HFFc6 (cell line): Measurements from ENCODE around the gene CNPY3. TPM values are rescaled to one million over a fixed set of nuclear protein-coding genes. Genes with fewer than 3 reads are reported as not detected.

Source experiments
- DNase-seq: peaks from one replicate; pipeline ENCODE4 v3.0.0-alpha.2; 2018
- H3K27ac Mint-ChIP-seq: 2 replicates; pipeline ENCODE4 v1.8.0; 2020; ENCODE audit warnings: mild to moderate bottlenecking, mixed read lengths
- H3K27me3 Mint-ChIP-seq: 2 replicates; pipeline ENCODE4 v1.8.0; 2021; ENCODE audit warnings: mild to moderate bottlenecking, moderate library complexity, mixed read lengths; ENCODE audit not compliant: insufficient read depth
- H3K36me3 Mint-ChIP-seq: 2 replicates; pipeline ENCODE4 v1.8.0; 2021; ENCODE audit warnings: low read depth, mixed read lengths
- H3K4me1 Mint-ChIP-seq: 2 replicates; pipeline ENCODE4 v1.8.0; 2020; ENCODE audit warnings: low read depth, mixed read lengths
- H3K4me3 Mint-ChIP-seq: 2 replicates; pipeline ENCODE4 v1.8.0; 2020; ENCODE audit warnings: mild to moderate bottlenecking, moderate library complexity, mixed read lengths
- H3K9me3 Mint-ChIP-seq: 2 replicates; pipeline ENCODE4 v1.8.0; 2020; ENCODE audit warnings: mild to moderate bottlenecking, mixed read lengths
- CTCF ChIP-seq: fragments of 200-600 bp; sonication (generic); IDR thresholded peaks from 2 replicates; pipeline ENCODE4 v1.5.0; 2021; ENCODE audit warnings: antibody characterized with exemption, mild to moderate bottlenecking
- total RNA-seq, 6 experiments: library from RNA; stranded (reverse); fragmentation: NEBNext Ultra II Directional; extraction: Animal tissue kit (Norgen Biotek cat#: 25700); gene quantifications; 2 replicates in 1 of 6; 3 replicates in 5 of 6; pipeline ENCODE4 v1.2.3, GENCODE V29; 2021

The CNPY3 gene
- total RNA-seq, 6 experiments from 2014 or later: 38.0 to 51.7 (median 42.5) TPM

GRCh38 chr6:42911171-42912021 lies 17.9 kb upstream of the CNPY3 start:
- no peaks in the 10 kb centered on the region for H3K9me3 Mint-ChIP-seq
- TF ChIP-seq CTCF: peak; percentile 29; the same call in 1 of the 2 replicates
- DNase-seq: no peak
- peak overlapping the region; percentile 13; the same call in 1 of the 2 replicates for H3K4me3 Mint-ChIP-seq
- H3K27ac Mint-ChIP-seq: no peak overlapping the region
- H3K4me1 Mint-ChIP-seq: peaks cover 11% of the 10 kb centered on the region
- no peaks in the 10 kb centered on the region; the same call in 1 of the 2 replicates for H3K27me3 Mint-ChIP-seq
- no peaks in the 10 kb centered on the region for H3K36me3 Mint-ChIP-seq

GRCh38 chr6:42914546-42914945 lies 14.7 kb upstream of the CNPY3 start:
- peak; percentile 18 for DNase-seq
- TF ChIP-seq CTCF: no peak
- no peak overlapping the region for H3K27ac Mint-ChIP-seq

GRCh38 chr6:42915732-42916131 lies 13.5 kb upstream of the CNPY3 start, which contains the start of gene PTCRA:
PTCRA (plus strand) TSS chr6:42916053; CDS start chr6:42916070, 17 bp downstream.
- Mint-ChIP-seq H3K4me3 (no peak within 1 kb of the TSS), H3K27ac (no peak within 1 kb of the TSS), H3K27me3 (no peaks in the 10 kb centered on the region; the same call in 1 of the 2 replicates), H3K36me3 (no peaks in the 10 kb centered on the region), H3K9me3 (no peaks in the 10 kb centered on the region), H3K4me1 (peaks cover 11% of the 10 kb centered on the region)
- DNase-seq: no peak
- no peak for TF ChIP-seq CTCF

More at GRCh38 chr6:42914546-42914945, 14.7 kb upstream of the CNPY3 start:
- no peaks in the 10 kb centered on the region for H3K9me3 Mint-ChIP-seq
- no peaks in the 10 kb centered on the region; the same call in 1 of the 2 replicates for H3K27me3 Mint-ChIP-seq
- peaks cover 11% of the 10 kb centered on the region for H3K4me1 Mint-ChIP-seq
- H3K4me3 Mint-ChIP-seq: no peak overlapping the region
- H3K36me3 Mint-ChIP-seq: no peaks in the 10 kb centered on the region

- no peak overlapping the region for H3K4me3 Mint-ChIP-seq
- H3K27me3 Mint-ChIP-seq: no peaks in the 10 kb centered on the region
- no peaks in the 10 kb centered on the region for H3K9me3 Mint-ChIP-seq
- DNase-seq: no peak
- no peak overlapping the region for H3K27ac Mint-ChIP-seq
- no peak for TF ChIP-seq CTCF
- peaks cover 8% of the 10 kb centered on the region for H3K4me1 Mint-ChIP-seq
- no peaks in the 10 kb centered on the region for H3K36me3 Mint-ChIP-seq
Measured at GRCh38 chr6:42916288-42916687, 13.0 kb upstream of the CNPY3 start.

- no peak overlapping the region for H3K27ac Mint-ChIP-seq
- no peak for TF ChIP-seq CTCF
Measured at GRCh38 chr6:42921801-42922200, 7.5 kb upstream of the CNPY3 start.

More at GRCh38 chr6:42921801-42922200, 7.5 kb upstream of the CNPY3 start:
- Mint-ChIP-seq H3K36me3 (no peaks in the 10 kb centered on the region), H3K4me1 (peaks cover 8% of the 10 kb centered on the region), H3K27me3 (peaks cover 1% of the 10 kb centered on the region; the same call in 1 of the 2 replicates), H3K9me3 (no peaks in the 10 kb centered on the region), H3K4me3 (no peak overlapping the region)
- DNase-seq: no peak
